Prostate gland (tissue), 2 donors: ENCODE data around the gene C11orf58. TPM values are rescaled to one million over a fixed set of nuclear protein-coding genes. Genes with fewer than 3 reads are reported as not detected.

Experiments used
- DNase-seq: peaks from one replicate; pipeline ENCODE4 v3.0.0-alpha.2; 2019; ENCODE audit warnings: low spot score
- H3K27ac ChIP-seq, 2 donors: fragments of 200-600 bp; sonication (generic); 2 replicates each; pipeline ENCODE4 v1.5.1; 2017 to 2019
- H3K27me3 ChIP-seq: fragments of 200-600 bp; sonication (generic); replicated peaks from 2 replicates; pipeline ENCODE4 v1.5.1; 2019; ENCODE audit not compliant: insufficient read depth
- H3K36me3 ChIP-seq, 2 donors: fragments of 200-600 bp; sonication (generic); 1 replicate in 1 of 2; 2 replicates in 1 of 2; pipeline versions ENCODE4 v1.5.1 to v1.8.1; 2017 to 2019
- H3K4me1 ChIP-seq: fragments of 200-600 bp; sonication (generic); replicated peaks from 2 replicates; pipeline ENCODE4 v1.5.1; 2019
- H3K4me3 ChIP-seq, 2 donors: fragments of 200-600 bp; sonication (generic); 2 replicates each; pipeline ENCODE4 v1.5.1; 2017 to 2019
- H3K9me3 ChIP-seq: fragments of 200-600 bp; sonication (generic); 2 replicates; pipeline ENCODE4 v1.5.1; 2017
- POLR2A ChIP-seq: fragments of 450-650 bp; IDR thresholded peaks from one replicate; pipeline ENCODE4 v1.6.1; 2016; ENCODE audit warnings: antibody characterized with exemption, mild to moderate bottlenecking
- POLR2AphosphoS5 ChIP-seq: sonication (generic); formaldehyde crosslinking; IDR thresholded peaks from one replicate; pipeline ENCODE4 v1.6.1; 2017; ENCODE audit warnings: antibody characterized with exemption
- WGBS: methylation state at CpG from one replicate; pipeline ENCODE4 v1.1.5; 2018; 5-methylcytosine and 5-hydroxymethylcytosine counted together
- intact Hi-C: fragments of 100-400 bp; cut with DNase I; formaldehyde crosslinking; loops from one replicate; pipeline ENCODE4 v1.14.2; 2022
- total RNA-seq, 2 donors: library from RNA; depleted of rRNA; stranded (reverse); fragments of >200 nt; gene quantifications; one replicate each; pipeline ENCODE4 v1.1.0, GENCODE V29; 2016
- TF ChIP-seq, protein P1 (sequence below), 4 experiments: fragments of 200-600 bp in 2 of 4; fragments of 450-650 bp in 2 of 4; sonication (generic) in 2 of 4; IDR thresholded peaks; 1 replicate in 3 of 4; 2 replicates in 1 of 4; pipeline ENCODE4 v1.5.1; 2016 to 2019; ENCODE audit warnings: antibody characterized with exemption in 4 of 4, mild to moderate bottlenecking in 2 of 4, moderate library complexity in 2 of 4

Gene C11orf58
- total RNA-seq, 2 donors from 2014 or later: 128 to 171 TPM

DNA sequence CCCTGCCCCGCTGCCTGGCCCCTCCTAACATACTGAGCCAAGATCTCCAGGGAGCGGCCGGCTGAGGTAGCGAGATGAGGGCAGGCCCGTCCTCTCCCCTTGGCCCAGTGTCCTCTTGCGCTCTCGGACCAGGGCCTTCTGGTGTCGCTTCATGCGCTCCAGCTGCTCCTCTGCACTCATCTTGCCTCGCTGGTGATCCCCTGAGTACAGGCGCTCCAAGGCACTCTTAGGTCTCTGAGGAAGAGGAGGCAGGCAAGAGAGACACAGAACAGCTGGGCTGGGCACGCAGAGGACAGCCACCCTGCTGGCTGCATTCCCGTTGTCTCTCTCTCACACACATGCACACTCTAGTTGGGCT is 50.6 kb downstream of the C11orf58 start:
- no peak overlapping the region for H3K27ac ChIP-seq
- no peaks in the 10 kb centered on the region for H3K36me3 ChIP-seq
- WGBS: 86% methylated on average over 13 of the region's 13 CpGs
- no peaks in the 10 kb centered on the region for H3K9me3 ChIP-seq
- no peak for TF ChIP-seq POLR2AphosphoS5
- TF ChIP-seq, protein P1, sequence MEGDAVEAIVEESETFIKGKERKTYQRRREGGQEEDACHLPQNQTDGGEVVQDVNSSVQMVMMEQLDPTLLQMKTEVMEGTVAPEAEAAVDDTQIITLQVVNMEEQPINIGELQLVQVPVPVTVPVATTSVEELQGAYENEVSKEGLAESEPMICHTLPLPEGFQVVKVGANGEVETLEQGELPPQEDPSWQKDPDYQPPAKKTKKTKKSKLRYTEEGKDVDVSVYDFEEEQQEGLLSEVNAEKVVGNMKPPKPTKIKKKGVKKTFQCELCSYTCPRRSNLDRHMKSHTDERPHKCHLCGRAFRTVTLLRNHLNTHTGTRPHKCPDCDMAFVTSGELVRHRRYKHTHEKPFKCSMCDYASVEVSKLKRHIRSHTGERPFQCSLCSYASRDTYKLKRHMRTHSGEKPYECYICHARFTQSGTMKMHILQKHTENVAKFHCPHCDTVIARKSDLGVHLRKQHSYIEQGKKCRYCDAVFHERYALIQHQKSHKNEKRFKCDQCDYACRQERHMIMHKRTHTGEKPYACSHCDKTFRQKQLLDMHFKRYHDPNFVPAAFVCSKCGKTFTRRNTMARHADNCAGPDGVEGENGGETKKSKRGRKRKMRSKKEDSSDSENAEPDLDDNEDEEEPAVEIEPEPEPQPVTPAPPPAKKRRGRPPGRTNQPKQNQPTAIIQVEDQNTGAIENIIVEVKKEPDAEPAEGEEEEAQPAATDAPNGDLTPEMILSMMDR (IDR thresholded peaks at IDR 0.05): no peak
- no peak for TF ChIP-seq POLR2A
- no peaks in the 10 kb centered on the region for H3K27me3 ChIP-seq
- H3K4me1 ChIP-seq: no peaks in the 10 kb centered on the region
- intact Hi-C loops: loop anchor here (10.0 kb wide), 1 partner anchor 276 kb away; no protein-coding TSS in a partner anchor
- DNase-seq: no peak
- H3K4me3 ChIP-seq: no peak overlapping the region

DNA sequence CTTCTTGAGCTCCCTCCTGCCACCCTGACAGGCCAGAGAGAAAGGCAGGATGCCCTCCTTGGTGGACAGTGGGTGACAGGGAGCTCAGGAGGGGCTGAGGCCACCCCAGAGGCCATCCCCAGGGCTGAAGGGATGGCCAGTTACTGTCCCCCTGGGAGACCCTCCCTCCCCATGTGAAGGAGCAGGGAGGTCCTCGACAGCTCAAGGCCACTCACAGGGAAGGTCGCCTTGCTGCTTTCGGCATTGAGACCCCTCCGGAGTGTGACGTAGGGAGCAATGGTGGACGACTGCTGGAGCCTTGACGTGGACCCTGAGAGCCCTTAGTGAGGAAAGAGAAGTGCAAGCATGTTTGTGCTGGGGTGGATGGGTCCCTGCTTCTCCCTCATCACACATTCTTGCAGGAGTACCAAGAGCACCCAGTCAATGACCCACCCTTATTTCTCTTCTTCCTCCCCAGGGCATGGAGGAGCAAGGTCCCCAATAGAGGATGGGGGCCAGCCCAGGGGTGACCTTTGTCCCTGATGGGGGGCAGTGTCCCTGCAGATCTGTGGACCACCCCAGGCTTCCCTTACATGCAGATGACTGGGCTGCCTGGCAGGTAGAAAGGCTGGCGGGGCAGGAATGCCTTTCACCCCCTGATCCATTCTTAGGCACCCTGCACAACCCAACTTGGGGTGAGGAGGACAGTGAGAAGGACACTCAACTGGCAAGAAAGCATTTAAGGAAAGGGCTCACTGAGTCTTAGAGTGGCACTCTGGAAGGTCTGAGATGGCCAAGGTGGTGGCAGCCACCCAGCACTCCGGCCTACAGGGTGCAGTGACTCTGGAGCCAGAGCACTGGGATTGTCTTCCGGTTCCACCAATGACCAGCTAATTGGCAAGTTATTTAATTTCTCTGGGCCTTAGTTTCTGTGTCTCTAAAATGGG is 51.4 kb downstream of the C11orf58 start:
- TF ChIP-seq POLR2AphosphoS5 (no peak), POLR2A (no peak)
- TF ChIP-seq, protein P1 (IDR thresholded peaks at IDR 0.05): no peak
- 93% methylated on average over 10 of the region's 10 CpGs for WGBS
- Histone ChIP-seq H3K9me3 (no peaks in the 10 kb centered on the region), H3K27me3 (no peaks in the 10 kb centered on the region), H3K27ac (no peak overlapping the region), H3K36me3 (no peaks in the 10 kb centered on the region), H3K4me1 (no peaks in the 10 kb centered on the region), H3K4me3 (no peak overlapping the region)
- intact Hi-C loops: loop anchor here (10.0 kb wide), 2 partner anchors 145 to 275 kb away; no protein-coding TSS in a partner anchor
- no peak for DNase-seq

DNA sequence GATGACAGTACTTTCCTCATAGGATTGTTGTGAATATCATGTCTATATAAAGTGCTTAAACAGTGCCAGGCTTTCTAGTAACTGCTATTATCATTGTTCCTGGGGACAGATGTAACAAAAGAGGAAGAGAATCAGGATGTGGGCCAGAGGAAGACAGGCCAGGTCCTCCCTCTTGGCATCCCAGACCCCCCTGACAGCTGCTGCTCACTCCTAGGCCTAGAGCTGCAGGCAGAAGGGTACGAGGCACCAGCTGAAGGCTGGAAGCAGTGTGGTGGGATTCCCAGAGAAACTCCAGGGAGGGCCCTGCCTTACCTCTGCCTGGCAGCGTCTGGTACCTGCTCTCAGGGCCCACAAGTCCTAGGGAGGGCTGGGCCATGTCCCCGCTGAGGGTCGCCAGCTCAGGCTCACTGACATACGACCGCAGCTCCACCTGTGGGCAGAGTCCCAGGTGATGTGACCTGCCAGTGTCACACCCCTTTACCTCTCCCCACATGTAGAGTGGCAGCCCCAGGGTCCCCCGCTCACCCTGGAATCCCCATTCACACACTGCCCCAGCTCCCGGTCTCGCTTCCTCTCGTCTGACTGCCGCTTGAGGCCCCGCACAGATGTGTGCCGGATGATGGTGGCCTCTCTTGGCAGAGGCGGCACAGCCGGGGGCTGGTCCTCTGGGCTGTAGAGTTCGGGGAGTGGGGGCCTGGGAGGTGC is 52.2 kb downstream of the C11orf58 start:
- TF ChIP-seq POLR2A (no peak), POLR2AphosphoS5 (no peak)
- TF ChIP-seq, protein P1 (IDR thresholded peaks at IDR 0.05): no peak

DNA sequence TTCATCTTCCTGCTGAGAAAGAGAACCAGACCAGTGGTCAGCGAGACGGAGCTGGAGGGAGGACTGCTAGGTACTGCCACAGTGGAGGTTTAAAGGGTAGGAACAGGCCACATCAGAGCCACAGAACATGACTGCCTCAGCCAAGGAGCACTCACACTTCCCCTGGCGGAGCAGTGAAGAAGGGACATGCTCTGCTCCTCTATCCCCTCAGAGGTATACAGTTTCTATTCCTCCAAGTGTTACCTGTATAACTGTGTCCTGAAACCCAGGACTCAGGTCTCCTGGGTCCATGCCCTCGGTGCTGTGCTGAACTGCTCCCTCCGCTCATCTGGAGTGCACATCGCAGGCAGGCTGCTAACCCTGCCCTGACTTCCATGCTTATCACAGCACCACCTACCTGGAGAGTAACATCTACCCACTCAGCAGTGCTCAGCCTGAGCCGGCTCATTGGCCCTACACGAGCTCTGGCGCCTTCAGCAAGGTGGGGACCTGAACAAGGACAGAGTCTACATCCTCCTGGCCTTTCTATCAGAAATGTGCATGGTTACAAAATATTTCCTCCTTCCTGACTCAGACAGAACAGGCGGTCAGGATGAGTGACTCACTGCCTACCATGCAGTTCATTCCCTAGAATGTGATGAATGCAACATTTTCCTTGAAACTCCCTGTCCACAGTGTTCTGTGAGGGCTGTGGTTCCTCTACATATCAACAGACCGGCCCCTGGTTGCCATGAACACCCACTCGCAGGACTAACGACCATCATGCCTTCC is 52.9 kb downstream of the C11orf58 start:
- WGBS: 80% methylated on average over 13 of the region's 13 CpGs
- H3K27me3 ChIP-seq: no peaks in the 10 kb centered on the region
- no peak for DNase-seq

More for the DNA sequence above, 52.2 kb downstream of the C11orf58 start:
- Histone ChIP-seq H3K27ac (no peak overlapping the region), H3K9me3 (no peaks in the 10 kb centered on the region), H3K4me1 (no peaks in the 10 kb centered on the region), H3K27me3 (no peaks in the 10 kb centered on the region), H3K4me3 (no peak overlapping the region), H3K36me3 (no peaks in the 10 kb centered on the region)
- DNase-seq: no peak
- 93% methylated on average over 16 of the region's 16 CpGs for WGBS
- intact Hi-C loops: loop anchor here (10.0 kb wide), 1 partner anchor 144 kb away; no protein-coding TSS in a partner anchor

More for the DNA sequence above, 52.9 kb downstream of the C11orf58 start:
- H3K36me3 ChIP-seq: no peaks in the 10 kb centered on the region
- H3K9me3 ChIP-seq: no peaks in the 10 kb centered on the region
- no peaks in the 10 kb centered on the region for H3K4me1 ChIP-seq
- no peak overlapping the region for H3K27ac ChIP-seq
- intact Hi-C loops: loop anchor here (10.0 kb wide), 1 partner anchor 143 kb away; no protein-coding TSS in a partner anchor
- no peak for TF ChIP-seq POLR2A
- no peak for TF ChIP-seq POLR2AphosphoS5
- TF ChIP-seq, protein P1 (IDR thresholded peaks at IDR 0.05): no peak
- H3K4me3 ChIP-seq: no peak overlapping the region
